CD14-positive monocyte (primary cell): ENCODE measurements around the gene AMOT. TPM values are rescaled to one million over a fixed set of nuclear protein-coding genes. Genes with fewer than 3 reads are reported as not detected.

Source experiments
- DNase-seq, 3 donors: peaks; one replicate each; pipeline ENCODE4 v3.0.0-alpha.2; 2011 to 2022
- H2AFZ ChIP-seq: 2 replicates; pipeline ENCODE4 v1.6.0; 2012; ENCODE audit warnings: mild to moderate bottlenecking, low read depth, low read length, inconsistent platforms; ENCODE audit not compliant: insufficient read depth, poor library complexity, severe bottlenecking
- H3K27ac ChIP-seq, 2 donors: 1 replicate in 1 of 2; 2 replicates in 1 of 2; pipeline ENCODE4 v1.5.1; 2012 to 2013; ENCODE audit warnings: low read length in 2 of 2, control low read depth in 1 of 2, inconsistent platforms in 1 of 2, low read depth in 1 of 2, mild to moderate bottlenecking in 1 of 2
- H3K27me3 ChIP-seq, 2 donors: one replicate each; pipeline versions ENCODE4 v1.6.0 to v1.6.1; 2011 to 2013; ENCODE audit warnings: low read length in 2 of 2; ENCODE audit not compliant: control insufficient read depth in 2 of 2, insufficient read depth in 2 of 2
- H3K36me3 ChIP-seq, 2 donors: replicated peaks in 1 of 2; 1 replicate in 1 of 2; 2 replicates in 1 of 2; pipeline versions ENCODE4 v1.5.1 to v1.6.1; 2012 to 2013; ENCODE audit warnings: low read length in 2 of 2, control low read depth in 1 of 2, inconsistent platforms in 1 of 2, mild to moderate bottlenecking in 1 of 2; ENCODE audit not compliant: insufficient read depth in 2 of 2, control insufficient read depth in 1 of 2
- H3K4me1 ChIP-seq, 2 donors: 1 replicate in 1 of 2; 2 replicates in 1 of 2; pipeline versions ENCODE4 v1.5.1 to v1.6.1; 2012 to 2013; ENCODE audit warnings: low read length in 2 of 2, control low read depth in 1 of 2, inconsistent platforms in 1 of 2, mild to moderate bottlenecking in 1 of 2, moderate library complexity in 1 of 2; ENCODE audit not compliant: insufficient read depth in 2 of 2, control insufficient read depth in 1 of 2
- H3K4me2 ChIP-seq: replicated peaks from 2 replicates; pipeline ENCODE3; 2012; ENCODE audit warnings: low read length, moderate library complexity, mild to moderate bottlenecking; ENCODE audit not compliant: poor library complexity, severe bottlenecking; ENCODE audit errors: extremely low read depth
- H3K4me3 ChIP-seq, 3 experiments: fragments of 200-600 bp in 1 of 3; sonication (generic) in 1 of 3; replicated peaks in 1 of 3; 1 replicate in 2 of 3; 2 replicates in 1 of 3; pipeline ENCODE4 v1.5.1; 2011 to 2013; ENCODE audit warnings: low read length in 3 of 3, mild to moderate bottlenecking in 3 of 3, control low read depth in 2 of 3, low read depth in 2 of 3, inconsistent platforms in 1 of 3, moderate library complexity in 1 of 3
- H3K79me2 ChIP-seq: 2 replicates; pipeline ENCODE4 v1.6.0; 2012; ENCODE audit warnings: mild to moderate bottlenecking, control low read depth, inconsistent platforms, low read length, moderate library complexity; ENCODE audit not compliant: insufficient read depth
- H3K9ac ChIP-seq: 2 replicates; pipeline ENCODE4 v1.6.0; 2017; ENCODE audit warnings: low read length, mild to moderate bottlenecking; ENCODE audit not compliant: insufficient read depth, poor library complexity, severe bottlenecking
- H3K9me3 ChIP-seq, 2 donors: replicated peaks in 1 of 2; 1 replicate in 1 of 2; 2 replicates in 1 of 2; pipeline versions ENCODE4 v1.5.1 to v1.6.1; 2012 to 2013; ENCODE audit warnings: low read length in 2 of 2, control low read depth in 1 of 2; ENCODE audit not compliant: control insufficient read depth in 1 of 2, insufficient read depth in 1 of 2
- H4K20me1 ChIP-seq: 2 replicates; pipeline ENCODE4 v1.6.0; 2012; ENCODE audit warnings: mild to moderate bottlenecking, low read length, control low read depth, moderate library complexity; ENCODE audit not compliant: insufficient read depth
- H3K27ac Mint-ChIP-seq, 7 donors: one replicate each; pipeline ENCODE4 v1.8.0; 2020; ENCODE audit warnings: mild to moderate bottlenecking in 7 of 7, mixed read lengths in 7 of 7, moderate library complexity in 6 of 7, inconsistent platforms in 2 of 7
- H3K27me3 Mint-ChIP-seq, 3 donors: one replicate each; pipeline ENCODE4 v1.8.0; 2021 to 2022; ENCODE audit warnings: low read depth in 3 of 3, mild to moderate bottlenecking in 3 of 3, mixed read lengths in 3 of 3, moderate library complexity in 3 of 3, inconsistent platforms in 1 of 3
- H3K36me3 Mint-ChIP-seq, 2 donors: one replicate each; pipeline ENCODE4 v1.8.0; 2020; ENCODE audit warnings: mixed read lengths in 2 of 2, inconsistent platforms in 1 of 2, mild to moderate bottlenecking in 1 of 2
- H3K4me1 Mint-ChIP-seq: one replicate; pipeline ENCODE4 v1.8.0; 2020; ENCODE audit warnings: mild to moderate bottlenecking, mixed read lengths
- H3K4me3 Mint-ChIP-seq, 2 donors: one replicate each; pipeline ENCODE4 v1.8.0; 2020; ENCODE audit warnings: mild to moderate bottlenecking in 2 of 2, mixed read lengths in 2 of 2, moderate library complexity in 1 of 2
- H3K9me3 Mint-ChIP-seq, 7 donors: one replicate each; pipeline ENCODE4 v1.8.0; 2020 to 2022; ENCODE audit warnings: mixed read lengths in 7 of 7, mild to moderate bottlenecking in 6 of 7, moderate library complexity in 6 of 7, inconsistent platforms in 2 of 7
- WGBS: methylation state at CpG from one replicate; pipeline ENCODE4 v1.1.5; 2013; ENCODE audit warnings: missing lambda C conversion rate; ENCODE audit not compliant: insufficient coverage; 5-methylcytosine and 5-hydroxymethylcytosine counted together
- intact Hi-C, 2 donors: fragments of 100-400 bp; cut with micrococcal nuclease; formaldehyde crosslinking; loops; one replicate each; pipeline versions ENCODE4 v1.15.0 to v1.15.1; 2023
- polyA plus RNA-seq, 3 donors: library from polyadenylated mRNA; depleted of rRNA in 1 of 3; unstranded in 2 of 3; stranded (reverse) in 1 of 3; fragments of 300-500 nt in 2 of 3; fragments of >200 nt in 1 of 3; fragmentation: Illumina TruSeq in 2 of 3; gene quantifications; 1 replicate in 2 of 3; 2 replicates in 1 of 3; pipeline ENCODE4 v1.2.3, GENCODE V29; 2012 to 2021
- TF ChIP-seq, protein P1 (sequence below): fragments of 200-600 bp; IDR thresholded peaks from one replicate; pipeline ENCODE4 v1.8.0; 2022; ENCODE audit warnings: antibody characterized with exemption, mild to moderate bottlenecking

AMOT gene
- polyA plus RNA-seq, 3 donors = 0.04 to 0.11 TPM; not detected in 1

DNA sequence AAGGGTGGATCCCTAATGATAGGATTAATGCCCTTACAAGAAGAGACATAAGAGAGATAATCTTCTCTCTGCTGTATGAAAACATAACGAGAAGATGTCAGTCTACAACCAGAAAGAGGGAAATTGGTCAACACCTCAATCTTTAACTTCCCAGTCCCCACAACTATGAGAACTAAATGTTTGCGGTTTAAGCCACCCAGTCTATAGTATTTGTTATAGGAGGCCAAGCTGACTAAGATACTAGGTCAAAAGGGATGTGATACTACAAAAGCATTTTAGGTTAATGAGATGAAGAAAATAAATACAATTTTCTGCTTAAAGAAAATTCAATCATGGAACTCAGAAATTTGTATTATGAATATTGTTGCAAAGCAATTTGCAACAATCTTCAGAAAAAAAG, 105.5 kb downstream of the AMOT start:
- H3K27me3 Mint-ChIP-seq = no peaks in the 10 kb centered on the region
- no peak overlapping the region for H3K4me3 Mint-ChIP-seq
- H3K4me3 ChIP-seq = no peak overlapping the region
- peaks cover 12% of the 10 kb centered on the region for H3K4me1 Mint-ChIP-seq
- no peak overlapping the region for H3K27ac ChIP-seq
- H2AFZ ChIP-seq = no peak overlapping the region
- H3K36me3 ChIP-seq = no peaks in the 10 kb centered on the region
- H3K4me1 ChIP-seq = peaks cover 15 to 16% of the 10 kb centered on the region in 2 donors
- no peak overlapping the region for H3K9ac ChIP-seq
- H3K79me2 ChIP-seq = no peaks in the 10 kb centered on the region
- no CpG with 5 or more reads among the region's 2 CpGs for WGBS
- H4K20me1 ChIP-seq = no peaks in the 10 kb centered on the region
- no peaks in the 10 kb centered on the region for H3K9me3 ChIP-seq
- no peak overlapping the region for H3K27ac Mint-ChIP-seq
- no peaks in the 10 kb centered on the region for H3K36me3 Mint-ChIP-seq
- intact Hi-C loops = no loop called here
- H3K9me3 Mint-ChIP-seq = peaks cover 0 to 1% (median 0%) of the 10 kb centered on the region in 7 donors
- TF ChIP-seq, protein P1, sequence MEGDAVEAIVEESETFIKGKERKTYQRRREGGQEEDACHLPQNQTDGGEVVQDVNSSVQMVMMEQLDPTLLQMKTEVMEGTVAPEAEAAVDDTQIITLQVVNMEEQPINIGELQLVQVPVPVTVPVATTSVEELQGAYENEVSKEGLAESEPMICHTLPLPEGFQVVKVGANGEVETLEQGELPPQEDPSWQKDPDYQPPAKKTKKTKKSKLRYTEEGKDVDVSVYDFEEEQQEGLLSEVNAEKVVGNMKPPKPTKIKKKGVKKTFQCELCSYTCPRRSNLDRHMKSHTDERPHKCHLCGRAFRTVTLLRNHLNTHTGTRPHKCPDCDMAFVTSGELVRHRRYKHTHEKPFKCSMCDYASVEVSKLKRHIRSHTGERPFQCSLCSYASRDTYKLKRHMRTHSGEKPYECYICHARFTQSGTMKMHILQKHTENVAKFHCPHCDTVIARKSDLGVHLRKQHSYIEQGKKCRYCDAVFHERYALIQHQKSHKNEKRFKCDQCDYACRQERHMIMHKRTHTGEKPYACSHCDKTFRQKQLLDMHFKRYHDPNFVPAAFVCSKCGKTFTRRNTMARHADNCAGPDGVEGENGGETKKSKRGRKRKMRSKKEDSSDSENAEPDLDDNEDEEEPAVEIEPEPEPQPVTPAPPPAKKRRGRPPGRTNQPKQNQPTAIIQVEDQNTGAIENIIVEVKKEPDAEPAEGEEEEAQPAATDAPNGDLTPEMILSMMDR = no peak
- no peak overlapping the region for H3K4me2 ChIP-seq
- no peaks in the 10 kb centered on the region for H3K27me3 ChIP-seq
- no peak for DNase-seq

DNA sequence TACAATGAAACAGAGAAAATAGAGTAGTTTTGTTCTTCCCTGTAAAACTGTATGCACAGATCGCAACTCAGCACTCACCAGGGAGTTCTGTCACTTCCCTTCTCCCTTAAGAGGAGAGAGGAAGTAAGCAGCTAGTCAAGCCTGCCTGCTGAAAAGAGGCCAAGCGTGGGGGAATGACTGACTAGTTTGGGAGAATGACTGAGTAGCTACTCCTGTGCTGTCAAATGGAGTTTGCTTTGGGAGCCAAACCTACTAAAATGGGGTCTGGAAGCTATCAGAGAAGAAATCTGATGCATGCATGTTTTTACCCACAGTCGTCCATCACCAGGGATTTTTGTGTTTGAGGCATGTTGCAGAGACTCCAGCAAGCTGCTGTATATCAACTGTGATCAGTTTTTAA, 106.3 kb downstream of the AMOT start:
- peak overlapping the region; percentile 46 for H3K4me2 ChIP-seq
- no peaks in the 10 kb centered on the region for H4K20me1 ChIP-seq
- Mint-ChIP-seq H3K27me3 (no peaks in the 10 kb centered on the region), H3K9me3 (peaks cover 0 to 1% (median 0%) of the 10 kb centered on the region in 7 donors), H3K4me3 (peak overlapping the region in 1 of 2 donors; percentile 79), H3K27ac (peak overlapping the region in 4 of 7 donors; percentile 66 to 89 (median 72)), H3K36me3 (no peaks in the 10 kb centered on the region), H3K4me1 (peaks cover 12% of the 10 kb centered on the region)
- TF ChIP-seq, protein P1 = no peak
- no peaks in the 10 kb centered on the region for H3K79me2 ChIP-seq
- no peak overlapping the region for H3K9ac ChIP-seq
- H3K27me3 ChIP-seq = no peaks in the 10 kb centered on the region
- H2AFZ ChIP-seq = peak overlapping the region; percentile 55
- intact Hi-C loops = no loop called here
- peak; percentile 1 to 19 (median 6) for DNase-seq
- no peaks in the 10 kb centered on the region for H3K9me3 ChIP-seq
- H3K4me1 ChIP-seq = peaks cover 15 to 16% of the 10 kb centered on the region in 2 donors
- no peaks in the 10 kb centered on the region for H3K36me3 ChIP-seq
- peak overlapping the region in 1 of 3 experiments; percentile 14 for H3K4me3 ChIP-seq
- peak overlapping the region in 1 of 2 donors; percentile 39 for H3K27ac ChIP-seq
- WGBS = no CpG with 5 or more reads among the region's 3 CpGs
